ENCODE data around the gene PRKCH. TPM values are rescaled to one million over a fixed set of nuclear protein-coding genes. Genes with fewer than 3 reads are reported as not detected.

PRKCH gene
- total and polyA plus RNA-seq, 2 donors (not counting 3 experiments of a cell fraction or from before 2014, with no cell fraction given), result 97.7 to 103 TPM

DNA sequence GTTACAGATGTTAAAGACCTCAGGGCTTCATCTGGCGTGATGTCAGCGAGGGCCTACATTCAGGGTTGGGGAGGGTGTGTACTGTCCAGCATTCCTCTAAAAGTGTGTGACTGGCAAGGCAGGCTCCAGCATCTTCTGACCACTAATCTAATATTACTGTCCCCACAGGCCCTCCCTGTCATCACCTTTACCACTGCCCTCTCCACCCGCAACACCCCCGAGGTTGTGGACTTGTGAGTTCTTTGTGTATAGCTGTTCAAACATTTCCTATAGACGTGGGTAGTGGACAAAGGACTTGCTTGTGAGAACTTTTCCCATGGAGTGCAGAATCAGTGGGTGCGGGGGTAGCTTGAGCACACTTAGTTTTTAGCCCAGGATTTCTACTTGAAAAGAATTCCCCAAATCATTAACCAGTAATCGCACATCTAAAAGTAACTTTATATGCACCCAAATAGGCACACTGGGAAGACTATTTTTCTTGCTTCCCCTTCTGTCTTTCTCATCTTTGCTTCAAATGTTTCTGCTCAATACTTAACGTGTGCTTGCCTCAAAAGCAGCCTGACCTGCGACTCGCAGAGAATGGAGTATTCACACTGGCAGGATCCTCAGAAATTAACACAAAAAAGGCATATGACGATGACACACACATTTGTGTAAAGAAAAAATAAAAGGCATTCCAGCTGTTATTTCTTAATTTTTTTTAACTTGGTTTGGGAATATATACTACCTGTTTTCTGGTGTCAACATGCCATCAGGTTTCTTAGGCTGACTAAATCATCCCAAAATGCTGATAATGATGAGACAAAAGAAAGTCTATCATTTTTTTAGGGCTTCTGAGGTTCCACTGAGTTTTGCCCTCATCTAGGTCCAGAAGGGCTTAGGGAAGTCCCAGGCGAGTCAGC, 215.5 kb downstream of the PRKCH start:
- Histone ChIP-seq H3K4me2 (ENCODE audit: insufficient read depth, low read length) (peak overlapping the region; percentile 47), H3K9me3 (replicated peaks; ENCODE audit: control insufficient read depth, insufficient read depth, low read length) (no peaks in the 10 kb centered on the region), H3K4me3 (replicated peaks in 1 of 3; ENCODE audit: insufficient read depth in 1 of 3, low read depth in 1 of 3, low read length in 3 of 3) (no peak overlapping the region), H4K20me1 (replicated peaks; ENCODE audit: control insufficient read depth, extremely low read depth, insufficient read depth, low read length) (no peaks in the 10 kb centered on the region), H2AFZ (ENCODE audit: low read depth, low read length) (no peak overlapping the region), H3K27me3 (ENCODE audit: control insufficient read depth in 2 of 2, insufficient read depth in 2 of 2, low read length in 2 of 2) (no peaks in the 10 kb centered on the region), H3K9ac (replicated peaks; ENCODE audit: extremely low read depth, insufficient read depth, low read length) (peak overlapping the region; percentile 39), H3K36me3 (ENCODE audit: control insufficient read depth in 2 of 2, extremely low read depth in 1 of 2, insufficient read depth in 2 of 2, low read length in 2 of 2) (peaks cover 0 to 9% of the 10 kb centered on the region in 2 experiments), H3K27ac (ENCODE audit: insufficient read depth, low read depth, low read length) (peak overlapping the region; percentile 51), H3K4me1 (ENCODE audit: control insufficient read depth, extremely low read depth, insufficient read depth, low read length) (peaks cover 43% of the 10 kb centered on the region), H3K9me1 (replicated peaks; ENCODE audit: control insufficient read depth, extremely low read depth, insufficient read depth, low read length) (no peaks in the 10 kb centered on the region), H3K79me2 (ENCODE audit: control insufficient read depth, insufficient read depth, low read length) (peaks cover 5% of the 10 kb centered on the region)
- TF ChIP-seq, protein P1, sequence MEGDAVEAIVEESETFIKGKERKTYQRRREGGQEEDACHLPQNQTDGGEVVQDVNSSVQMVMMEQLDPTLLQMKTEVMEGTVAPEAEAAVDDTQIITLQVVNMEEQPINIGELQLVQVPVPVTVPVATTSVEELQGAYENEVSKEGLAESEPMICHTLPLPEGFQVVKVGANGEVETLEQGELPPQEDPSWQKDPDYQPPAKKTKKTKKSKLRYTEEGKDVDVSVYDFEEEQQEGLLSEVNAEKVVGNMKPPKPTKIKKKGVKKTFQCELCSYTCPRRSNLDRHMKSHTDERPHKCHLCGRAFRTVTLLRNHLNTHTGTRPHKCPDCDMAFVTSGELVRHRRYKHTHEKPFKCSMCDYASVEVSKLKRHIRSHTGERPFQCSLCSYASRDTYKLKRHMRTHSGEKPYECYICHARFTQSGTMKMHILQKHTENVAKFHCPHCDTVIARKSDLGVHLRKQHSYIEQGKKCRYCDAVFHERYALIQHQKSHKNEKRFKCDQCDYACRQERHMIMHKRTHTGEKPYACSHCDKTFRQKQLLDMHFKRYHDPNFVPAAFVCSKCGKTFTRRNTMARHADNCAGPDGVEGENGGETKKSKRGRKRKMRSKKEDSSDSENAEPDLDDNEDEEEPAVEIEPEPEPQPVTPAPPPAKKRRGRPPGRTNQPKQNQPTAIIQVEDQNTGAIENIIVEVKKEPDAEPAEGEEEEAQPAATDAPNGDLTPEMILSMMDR (IDR thresholded peaks at IDR 0.05; ENCODE audit: extremely low read depth in 1 of 2, insufficient read depth in 1 of 2, low read depth in 1 of 2, low read length in 2 of 2), result no peak
- no peak for TF ChIP-seq GATA2 (IDR thresholded peaks at IDR 0.05; ENCODE audit: insufficient read depth, insufficient read length, low read depth, low read length)
- no peak for TF ChIP-seq MYC (IDR thresholded peaks at IDR 0.05; ENCODE audit: low read depth, low read length)
- no peak for TF ChIP-seq JUN (IDR thresholded peaks at IDR 0.05; ENCODE audit: borderline replicate concordance, insufficient read depth, insufficient read length, low read depth)
- TF ChIP-seq POLR2A (IDR thresholded peaks at IDR 0.05; ENCODE audit: low read depth, low read length), result no peak
- TF ChIP-seq EZH2 (IDR thresholded peaks at IDR 0.05; ENCODE audit: borderline replicate concordance, low read depth, low read length, severe bottlenecking), result no peak
- TF ChIP-seq POLR2AphosphoS5 (IDR thresholded peaks at IDR 0.05; ENCODE audit: insufficient read depth, low read depth, low read length), result no peak
- no peak for TF ChIP-seq FOS (IDR thresholded peaks at IDR 0.05; ENCODE audit: borderline replicate concordance, insufficient read depth, low read length)
- intact Hi-C loops (cut with micrococcal nuclease) (loop anchor here (1.0 kb wide), 2 partner anchors 10 to 24 kb away; no protein-coding TSS in a partner anchor), dilution Hi-C loops (cut with MboI; ENCODE audit: extremely low pct_ligation_motif_present, low sequenced_read_pairs) (no loop called here)
- CTCF ChIA-PET, result interaction anchor here (0.9 to 1.8 kb wide), 8 partner anchors 9 to 65 kb away, joined by 3 to 7 read pairs (median 4); no protein-coding TSS in a partner anchor
- POLR2A ChIA-PET, result no interaction called here
- DNase-seq (ENCODE audit: low read depth, low spot score) (no peak), FAIRE-seq (no peak)
- BruUV-seq (replicated peaks), result no TSS peak
